Fibroblast of pulmonary artery (primary cell): ENCODE measurements around the gene CMTM4.

Experiments
- DNase-seq: peaks from one replicate; pipeline ENCODE4 v3.0.0-alpha.2; 2010; ENCODE audit warnings: low read depth
- H3K4me3 ChIP-seq: replicated peaks from 2 replicates; pipeline ENCODE4 v1.5.1; 2011; ENCODE audit warnings: low read depth, mild to moderate bottlenecking, control low read depth, low read length, moderate library complexity
- TF ChIP-seq, protein P1 (sequence below): IDR thresholded peaks from 2 replicates; pipeline ENCODE4 v1.5.1; 2011; ENCODE audit warnings: mild to moderate bottlenecking, control low read depth, low read length, inconsistent platforms; ENCODE audit errors: missing control alignments

The CMTM4 gene

GRCh38 chr16:66566051-66566901 lies 130.3 kb downstream of the CMTM4 start, which contains the start of gene CMTM1:
Gene CMTM1 (plus strand): TSS chr16:66566439. CDS start chr16:66566514, 75 bp downstream.
- TF ChIP-seq, protein P1, sequence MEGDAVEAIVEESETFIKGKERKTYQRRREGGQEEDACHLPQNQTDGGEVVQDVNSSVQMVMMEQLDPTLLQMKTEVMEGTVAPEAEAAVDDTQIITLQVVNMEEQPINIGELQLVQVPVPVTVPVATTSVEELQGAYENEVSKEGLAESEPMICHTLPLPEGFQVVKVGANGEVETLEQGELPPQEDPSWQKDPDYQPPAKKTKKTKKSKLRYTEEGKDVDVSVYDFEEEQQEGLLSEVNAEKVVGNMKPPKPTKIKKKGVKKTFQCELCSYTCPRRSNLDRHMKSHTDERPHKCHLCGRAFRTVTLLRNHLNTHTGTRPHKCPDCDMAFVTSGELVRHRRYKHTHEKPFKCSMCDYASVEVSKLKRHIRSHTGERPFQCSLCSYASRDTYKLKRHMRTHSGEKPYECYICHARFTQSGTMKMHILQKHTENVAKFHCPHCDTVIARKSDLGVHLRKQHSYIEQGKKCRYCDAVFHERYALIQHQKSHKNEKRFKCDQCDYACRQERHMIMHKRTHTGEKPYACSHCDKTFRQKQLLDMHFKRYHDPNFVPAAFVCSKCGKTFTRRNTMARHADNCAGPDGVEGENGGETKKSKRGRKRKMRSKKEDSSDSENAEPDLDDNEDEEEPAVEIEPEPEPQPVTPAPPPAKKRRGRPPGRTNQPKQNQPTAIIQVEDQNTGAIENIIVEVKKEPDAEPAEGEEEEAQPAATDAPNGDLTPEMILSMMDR = no peak
- no peak for DNase-seq
- no peak within 1 kb of the TSS for H3K4me3 ChIP-seq
